A549 treated with dexamethasone at 1 μM for 4 hours (cell line): ENCODE results near the gene PDCD1LG2. TPM values are rescaled to one million over a fixed set of nuclear protein-coding genes. Genes with fewer than 3 reads are reported as not detected.

ENCODE experiments used
- total RNA-seq: library from RNA; stranded (reverse); fragments of 200-300 nt; extraction: Qiagen RNA extraction; gene quantifications from 5 replicates; pipeline ENCODE4 v1.2.3, GENCODE V29; 2022

PDCD1LG2 gene
- total RNA-seq: 0.08 to 0.25 TPM (median 0.18 TPM) in 5 replicates

GRCh38 chr9:5510360-5510931 is at the start of gene PDCD1LG2:
Gene PDCD1LG2, plus strand, starts transcription at chr9:5510531. Its CDS starts 12,016 bp downstream, at chr9:5522547.

Other genes with a start within 250 kb of the PDCD1LG2 start
- 0.17 to 0.70 TPM (median 0.32 TPM) in 3 of 5 replicates, not detected in the others for gene RLN2, start 205.8 kb upstream of the PDCD1LG2 start, total RNA-seq
- gene RLN1, start 170.7 kb upstream of the PDCD1LG2 start, total RNA-seq: not detected in 5 replicates
- gene PLGRKT, start 72.6 kb upstream of the PDCD1LG2 start, total RNA-seq: 20.4 to 27.8 TPM (median 21.8 TPM) in 5 replicates
- gene CD274, start 60.0 kb upstream of the PDCD1LG2 start, total RNA-seq: 1.1 to 2.1 TPM (median 1.3 TPM) in 5 replicates
- 9.8 to 15.5 TPM (median 13.9 TPM) in 5 replicates for gene RIC1, start 118.6 kb downstream of the PDCD1LG2 start, total RNA-seq